A673 (cell line): ENCODE measurements around the gene MYLK3.

Source experiments
- CTCF ChIP-seq: fragments of 300-800, 200-600 bp; sonication (generic); conservative IDR thresholded peaks from 2 replicates; pipeline ENCODE4 v1.5.1; 2017; ENCODE audit warnings: low read depth, mild to moderate bottlenecking, antibody characterized with exemption, low read length, moderate library complexity, mixed read lengths
- EZH2 ChIP-seq: fragments of 200-600 bp; sonication (generic); IDR thresholded peaks from 2 replicates; pipeline ENCODE4 v1.6.1; 2017; ENCODE audit warnings: borderline replicate concordance, low read depth, mild to moderate bottlenecking, mixed read lengths, antibody characterized with exemption, low read length; ENCODE audit not compliant: poor library complexity, severe bottlenecking

GRCh38 chr16:46702030-46702429, 46.1 kb downstream of the MYLK3 start:
- TF ChIP-seq CTCF (no peak), EZH2 (no peak)
